ENCODE data around the gene HS3ST1.

GRCh38 chr4:11430536-11430935, 1.8 kb upstream of the HS3ST1 start:
- TF ChIP-seq GATA3 (IDR thresholded peaks at IDR 0.05; ENCODE audit: low read depth, low read length) (no peak), GATA2 (IDR thresholded peaks at IDR 0.05; ENCODE audit: low read depth, low read length) (no peak)

Measured in SH-SY5Y (cell line).